NCI-H345 treated with DMSO at 0.1 percent for 48 hours (cell line): Measurements from ENCODE around the gene SIM2.

Experiments
- DNase-seq: peaks from one replicate; lab custom pipeline; 2025; ENCODE audit not compliant: unreplicated experiment; lab: John Stamatoyannopoulos, UW

Gene SIM2

DNA sequence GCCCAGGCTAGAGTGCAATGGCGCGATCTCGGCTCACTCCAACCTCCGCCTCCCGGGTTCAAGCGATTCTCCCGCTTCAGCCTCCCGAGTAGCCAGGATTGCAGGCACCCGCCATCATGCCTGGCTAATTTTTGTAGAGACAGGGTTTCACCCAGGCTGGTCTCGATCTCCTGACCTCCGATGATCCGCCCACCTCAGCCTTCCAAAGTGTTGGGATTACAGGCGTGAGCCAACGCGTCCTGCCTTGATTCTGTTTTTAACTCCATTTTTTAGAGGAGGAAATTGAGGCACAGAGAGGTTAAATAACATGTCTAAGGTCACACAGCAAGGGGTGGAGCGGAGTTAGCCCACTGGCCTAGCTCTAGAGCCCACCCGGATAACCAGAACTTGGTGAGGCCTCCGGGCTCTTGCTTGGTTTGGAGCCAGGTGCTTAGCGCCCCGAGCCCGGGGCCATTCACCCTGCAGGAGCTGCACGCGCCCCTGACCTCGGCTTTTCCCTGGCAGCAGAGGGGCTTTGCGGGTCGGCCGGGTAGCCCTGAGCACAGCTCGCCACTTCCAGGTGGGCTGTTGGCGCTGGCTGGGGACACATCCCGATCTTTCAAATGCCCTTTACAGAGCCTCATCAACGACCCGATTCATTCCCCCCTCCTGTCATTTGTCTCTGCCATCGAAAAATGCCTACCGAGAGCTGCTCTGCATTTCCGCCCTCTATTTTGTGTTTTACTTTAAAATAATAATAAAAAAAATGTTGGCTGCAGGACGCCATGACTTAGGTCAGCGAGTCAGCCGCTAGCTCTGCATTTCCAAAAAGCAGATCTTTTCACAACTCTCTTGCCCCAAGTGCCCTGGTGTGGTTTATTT, 11.2 kb downstream of the SIM2 start:
- DNase-seq, result no peak

- no peak for DNase-seq
Measured at GRCh38 chr21:36710729-36711048, 11.8 kb downstream of the SIM2 start.

DNA sequence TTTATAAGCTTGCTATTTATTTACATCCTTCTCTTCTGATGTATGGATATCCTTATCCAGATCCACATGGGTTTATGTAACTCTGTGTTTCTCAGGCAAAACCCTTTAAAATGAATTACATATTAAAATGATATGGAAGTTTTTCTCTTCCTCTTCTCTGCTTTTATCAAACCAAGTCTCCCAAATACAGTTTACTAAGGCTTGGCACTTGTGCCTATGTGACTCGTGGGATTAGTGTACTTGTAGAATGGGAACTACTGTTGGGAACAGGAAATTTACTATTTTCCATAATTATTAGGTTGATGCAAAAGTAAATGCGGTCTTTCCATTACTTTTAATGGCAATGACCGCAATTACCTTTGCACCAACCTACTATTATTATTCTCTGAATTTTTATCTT, 14.8 kb downstream of the SIM2 start:
- no peak for DNase-seq

DNA sequence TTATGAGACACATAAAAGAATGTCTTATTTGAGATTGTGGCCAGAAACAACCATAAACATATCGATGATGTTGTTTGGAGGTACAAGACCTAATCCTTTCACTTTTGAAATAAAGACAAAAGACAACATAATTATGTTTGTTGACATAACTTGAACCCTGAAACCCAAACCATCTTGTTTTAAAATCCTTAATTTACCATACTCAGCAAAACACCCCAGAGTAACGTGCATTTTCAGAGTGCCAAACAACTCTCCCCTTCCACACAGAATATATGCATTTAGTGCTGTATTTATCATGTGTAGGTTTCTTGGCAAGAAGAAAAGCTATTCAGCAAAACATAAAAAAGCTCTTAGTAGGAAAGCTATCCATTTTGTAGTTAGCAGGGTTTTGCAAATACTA, 17.5 kb downstream of the SIM2 start:
- DNase-seq, result no peak

- no peak for DNase-seq
Measured at GRCh38 chr21:36716836-36717235, 17.9 kb downstream of the SIM2 start.

DNA sequence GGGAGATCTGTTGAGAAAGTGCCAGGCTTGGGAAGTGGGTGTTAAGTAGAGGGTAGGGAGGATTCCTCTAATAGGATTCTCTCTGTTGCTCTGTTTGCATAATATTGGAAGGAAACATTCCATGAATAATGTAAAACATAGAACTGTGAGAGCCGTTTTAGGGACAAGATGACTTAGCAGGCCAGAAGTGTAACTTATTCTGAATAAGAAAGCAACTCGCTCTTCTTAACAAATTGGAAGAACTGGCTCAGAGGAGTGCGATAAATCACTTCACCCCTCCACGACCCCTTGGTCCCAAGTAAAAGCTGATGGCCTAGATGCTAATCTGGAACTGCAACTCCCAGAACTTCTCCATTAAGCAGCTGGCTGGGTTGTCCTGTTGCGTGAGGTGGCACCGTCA, 19.1 kb downstream of the SIM2 start:
- DNase-seq, result no peak

GRCh38 chr21:36718951-36719501, 20.1 kb downstream of the SIM2 start:
- DNase-seq, result no peak

DNA sequence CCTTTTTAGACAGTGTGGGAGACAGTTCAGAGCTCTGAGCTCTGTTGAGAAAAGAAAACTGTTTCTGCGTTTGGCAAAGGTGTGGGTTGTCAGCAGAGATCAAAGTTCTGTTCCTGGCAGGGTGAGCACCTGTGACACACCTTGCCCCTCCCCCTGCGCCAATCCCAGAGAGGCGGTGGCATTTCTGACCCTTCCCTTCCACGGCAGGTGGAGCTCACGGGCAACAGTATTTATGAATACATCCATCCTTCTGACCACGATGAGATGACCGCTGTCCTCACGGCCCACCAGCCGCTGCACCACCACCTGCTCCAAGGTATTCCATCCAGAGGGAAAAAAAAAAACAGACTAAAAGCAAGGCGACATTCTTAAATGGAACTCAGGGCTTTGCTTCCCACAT, 20.7 kb downstream of the SIM2 start:
- DNase-seq, result no peak

GRCh38 chr21:36721817-36722216, 22.9 kb downstream of the SIM2 start:
- DNase-seq, result no peak

GRCh38 chr21:36722370-36723368, 23.8 kb downstream of the SIM2 start:
- no peak for DNase-seq

DNA sequence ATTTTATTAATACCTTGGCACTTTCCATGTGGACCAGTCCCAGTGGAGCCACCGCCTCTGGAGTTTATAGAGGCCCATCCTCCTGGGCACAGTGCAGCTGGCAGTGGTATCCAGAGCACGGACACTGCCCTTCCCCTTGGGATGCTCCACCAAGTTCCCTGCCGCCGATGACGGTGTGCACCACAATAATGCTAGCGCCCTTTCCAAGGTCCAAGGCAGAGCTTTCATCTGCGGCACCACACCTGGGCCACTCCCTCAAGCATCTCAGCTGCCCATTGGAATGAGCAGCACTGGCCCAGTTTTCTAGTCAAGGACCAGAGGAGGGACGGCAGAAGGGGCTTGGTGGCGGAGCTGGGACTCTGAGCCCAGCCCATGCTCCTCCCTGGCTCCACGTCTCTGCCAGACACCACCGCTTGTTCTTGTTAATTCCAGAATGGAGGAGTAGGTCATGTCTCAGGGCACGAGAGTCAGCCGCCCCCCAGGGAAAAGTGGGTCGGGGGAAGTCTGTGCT, 24.5 kb downstream of the SIM2 start:
- DNase-seq, result no peak

- DNase-seq, result no peak
Measured at GRCh38 chr21:36724660-36725059, 25.7 kb downstream of the SIM2 start.

DNA sequence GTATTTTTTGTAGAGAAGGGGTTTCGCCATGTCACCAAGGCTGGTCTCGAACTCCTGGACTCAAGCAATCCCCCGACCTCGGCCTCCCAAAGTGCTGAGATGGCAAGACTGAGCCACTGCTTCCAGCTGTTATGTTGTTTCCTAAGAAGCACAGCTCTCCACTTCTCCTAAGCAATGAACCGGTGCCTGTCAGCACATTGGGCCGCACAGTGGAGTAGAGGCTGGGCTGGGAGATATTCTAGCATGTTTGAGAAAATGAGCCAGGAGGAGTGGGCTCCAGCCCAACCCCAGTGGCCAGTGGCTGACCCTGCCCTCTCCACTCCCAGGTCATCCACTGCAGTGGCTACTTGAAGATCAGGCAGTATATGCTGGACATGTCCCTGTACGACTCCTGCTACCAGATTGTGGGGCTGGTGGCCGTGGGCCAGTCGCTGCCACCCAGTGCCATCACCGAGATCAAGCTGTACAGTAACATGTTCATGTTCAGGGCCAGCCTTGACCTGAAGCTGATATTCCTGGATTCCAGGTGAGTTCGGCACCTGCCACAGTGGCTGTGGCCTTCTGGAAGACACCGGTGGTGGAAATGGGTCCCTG, 27.0 kb downstream of the SIM2 start:
- no peak for DNase-seq

DNA sequence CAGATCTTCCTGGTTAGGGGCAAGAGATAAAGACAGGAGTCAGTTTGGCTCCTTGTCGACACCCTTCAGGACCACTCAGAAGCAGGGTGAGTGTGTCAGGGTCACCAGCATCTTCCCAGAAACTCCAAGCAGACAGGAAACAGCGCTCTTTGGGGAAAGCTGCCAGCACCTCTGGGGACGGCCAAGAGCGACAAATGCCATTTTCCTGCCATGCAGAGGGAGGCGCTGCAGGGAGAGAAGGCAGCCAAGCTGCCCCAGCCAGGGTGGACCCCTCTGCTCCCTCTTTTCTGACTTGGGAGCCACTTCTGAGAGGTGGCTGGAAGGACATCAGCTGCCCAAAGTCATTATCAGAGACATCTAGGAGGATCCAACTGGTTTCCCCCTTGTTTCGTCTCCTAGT, 29.0 kb downstream of the SIM2 start:
- DNase-seq, result no peak

GRCh38 chr21:36728371-36729111, 29.6 kb downstream of the SIM2 start:
- no peak for DNase-seq

GRCh38 chr21:36729310-36729970, 30.5 kb downstream of the SIM2 start:
- DNase-seq, result no peak

GRCh38 chr21:36730291-36731281, 31.7 kb downstream of the SIM2 start:
- no peak for DNase-seq

- no peak for DNase-seq
Measured at GRCh38 chr21:36732217-36732616, 33.3 kb downstream of the SIM2 start.

GRCh38 chr21:36732761-36733160, 33.8 kb downstream of the SIM2 start:
- no peak for DNase-seq
